ENCODE results near the gene RAB22A.

DNA sequence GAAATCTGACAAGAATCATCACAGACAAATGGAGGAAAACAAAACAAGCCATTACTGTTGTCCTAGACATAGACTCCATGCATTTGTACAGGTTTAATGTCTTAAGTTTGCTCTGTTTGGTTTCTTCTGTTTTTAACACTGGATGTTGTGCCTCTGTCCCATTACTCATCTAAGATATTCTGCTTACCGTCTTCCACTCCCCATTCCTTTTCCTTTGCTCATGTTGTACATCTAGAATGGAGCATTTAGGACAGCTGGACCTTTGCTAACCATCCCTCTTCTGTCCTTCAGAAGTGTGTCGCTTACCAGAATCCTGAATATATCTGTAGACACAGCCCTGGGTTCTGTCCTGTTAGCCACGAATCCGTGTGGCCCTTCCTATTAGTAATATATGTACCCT, 35.2 kb downstream of the RAB22A start:
- TF ChIP-seq, protein P1, sequence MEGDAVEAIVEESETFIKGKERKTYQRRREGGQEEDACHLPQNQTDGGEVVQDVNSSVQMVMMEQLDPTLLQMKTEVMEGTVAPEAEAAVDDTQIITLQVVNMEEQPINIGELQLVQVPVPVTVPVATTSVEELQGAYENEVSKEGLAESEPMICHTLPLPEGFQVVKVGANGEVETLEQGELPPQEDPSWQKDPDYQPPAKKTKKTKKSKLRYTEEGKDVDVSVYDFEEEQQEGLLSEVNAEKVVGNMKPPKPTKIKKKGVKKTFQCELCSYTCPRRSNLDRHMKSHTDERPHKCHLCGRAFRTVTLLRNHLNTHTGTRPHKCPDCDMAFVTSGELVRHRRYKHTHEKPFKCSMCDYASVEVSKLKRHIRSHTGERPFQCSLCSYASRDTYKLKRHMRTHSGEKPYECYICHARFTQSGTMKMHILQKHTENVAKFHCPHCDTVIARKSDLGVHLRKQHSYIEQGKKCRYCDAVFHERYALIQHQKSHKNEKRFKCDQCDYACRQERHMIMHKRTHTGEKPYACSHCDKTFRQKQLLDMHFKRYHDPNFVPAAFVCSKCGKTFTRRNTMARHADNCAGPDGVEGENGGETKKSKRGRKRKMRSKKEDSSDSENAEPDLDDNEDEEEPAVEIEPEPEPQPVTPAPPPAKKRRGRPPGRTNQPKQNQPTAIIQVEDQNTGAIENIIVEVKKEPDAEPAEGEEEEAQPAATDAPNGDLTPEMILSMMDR (optimal IDR thresholded peaks at IDR 0.05 in 1 of 3, IDR thresholded peaks at IDR 0.05 in 1 of 3, conservative IDR thresholded peaks at IDR 0.05 in 1 of 3; ENCODE audit: extremely low read depth in 1 of 3, insufficient read depth in 2 of 3, low read length in 3 of 3), result no peak
- TF ChIP-seq EZH2 (IDR thresholded peaks at IDR 0.05; ENCODE audit: low read length), result no peak

Data from keratinocyte (primary cell).